Measurements from ENCODE around the gene ST8SIA4.
A peak's percentile ranks its signal among the peaks of the same experiment; 100 is the strongest.

The ST8SIA4 gene, protein sequence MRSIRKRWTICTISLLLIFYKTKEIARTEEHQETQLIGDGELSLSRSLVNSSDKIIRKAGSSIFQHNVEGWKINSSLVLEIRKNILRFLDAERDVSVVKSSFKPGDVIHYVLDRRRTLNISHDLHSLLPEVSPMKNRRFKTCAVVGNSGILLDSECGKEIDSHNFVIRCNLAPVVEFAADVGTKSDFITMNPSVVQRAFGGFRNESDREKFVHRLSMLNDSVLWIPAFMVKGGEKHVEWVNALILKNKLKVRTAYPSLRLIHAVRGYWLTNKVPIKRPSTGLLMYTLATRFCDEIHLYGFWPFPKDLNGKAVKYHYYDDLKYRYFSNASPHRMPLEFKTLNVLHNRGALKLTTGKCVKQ

GRCh38 chr5:100903039-100903887 is at the start of gene ST8SIA4:
TSS of gene ST8SIA4 (minus strand) at chr5:100903282. CDS start at chr5:100902955, 327 bp downstream.
- peak; percentile 71 to 76 for ATAC-seq

GRCh38 chr5:100950985-100951384 is 47.9 kb upstream of the ST8SIA4 start:
- ATAC-seq, result no peak

DNA sequence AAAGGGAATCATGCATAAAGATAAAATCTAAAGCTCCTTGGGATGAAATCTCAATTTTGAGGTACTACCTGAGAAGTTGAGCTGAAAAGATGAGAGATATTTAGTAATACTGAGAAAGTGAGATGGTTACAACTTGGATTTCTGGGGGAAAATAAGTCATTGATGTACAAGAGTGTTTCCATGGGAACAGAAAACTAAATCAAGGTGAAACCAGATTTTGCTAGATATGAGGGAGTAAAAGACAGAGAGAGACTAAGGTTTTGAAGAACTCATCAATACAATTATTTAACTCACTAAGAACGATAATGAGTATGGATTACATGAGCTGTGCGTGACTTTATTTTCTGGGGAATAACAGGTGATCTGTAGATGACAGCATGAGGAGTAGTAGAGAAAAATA is 10.2 kb upstream of the ST8SIA4 start:
- ATAC-seq, result peak; percentile 53 to 69

GRCh38 chr5:100909034-100909433 is 6.0 kb upstream of the ST8SIA4 start:
- no peak for ATAC-seq

DNA sequence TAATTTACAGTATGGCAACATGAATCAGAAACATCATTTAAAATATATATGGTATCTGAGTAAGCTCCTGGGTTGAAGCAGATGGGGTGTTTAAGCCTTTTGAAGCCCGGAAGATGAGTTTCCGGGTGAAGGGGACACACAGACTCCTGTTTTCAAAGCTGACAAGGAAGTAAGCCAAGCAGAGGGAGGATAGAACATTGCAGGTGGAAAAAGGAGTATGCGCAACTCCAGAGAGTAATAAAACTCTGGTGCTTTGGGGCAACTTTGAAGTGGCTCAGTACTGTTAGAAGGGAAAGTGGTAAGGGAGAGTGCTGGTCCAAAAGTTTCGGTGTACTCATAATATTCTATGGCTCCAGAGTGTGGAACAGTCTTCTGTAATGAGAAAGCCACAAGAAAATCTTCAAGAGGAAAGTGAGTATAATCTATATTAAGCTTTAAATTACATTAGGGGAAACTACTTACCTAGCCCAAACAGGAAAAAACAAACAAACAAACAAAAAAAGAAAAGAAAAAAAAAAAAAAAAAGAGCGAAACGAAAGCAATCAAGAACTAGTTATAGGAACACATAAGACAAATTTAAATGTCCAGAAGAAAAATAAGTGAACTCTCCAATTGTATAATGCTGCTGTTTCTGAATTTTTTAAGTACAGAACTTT is 2.3 kb upstream of the ST8SIA4 start:
- ATAC-seq, result no peak

DNA sequence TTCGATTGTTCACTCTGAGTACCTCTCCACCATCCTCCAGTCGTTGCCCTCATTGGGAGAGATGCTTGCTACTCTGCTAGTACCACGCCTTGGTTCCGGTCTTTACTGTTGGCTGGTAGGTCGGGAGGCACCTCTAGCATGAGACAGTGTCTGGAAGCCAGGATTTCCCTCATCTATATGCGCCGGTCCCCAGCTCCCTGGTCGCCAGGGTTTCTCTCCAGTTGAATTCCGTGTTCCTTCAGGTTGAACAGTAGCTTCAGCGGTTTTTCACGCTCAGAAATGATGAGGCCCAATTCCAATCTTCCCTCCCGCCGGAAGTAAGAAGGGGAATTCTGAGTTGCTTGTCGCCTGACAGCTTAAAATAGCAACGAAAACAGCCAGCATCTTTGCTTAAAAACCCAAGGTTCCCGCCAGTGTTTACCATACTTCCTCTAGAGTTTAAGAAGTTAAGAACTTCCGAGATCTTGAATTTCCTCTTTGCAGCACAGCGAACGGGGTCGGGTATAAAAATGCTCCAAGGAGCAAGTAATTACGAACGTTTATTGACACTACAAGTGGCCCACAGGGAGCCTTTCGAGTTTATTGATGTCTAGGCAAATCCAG is 1.3 kb upstream of the ST8SIA4 start:
- ATAC-seq, result peak; percentile 5 to 6

- ATAC-seq, result peak; percentile 15 to 28
Observed at GRCh38 chr5:100902440-100903038, 543 bp downstream of the ST8SIA4 start.

- ATAC-seq, result no peak
Observed at GRCh38 chr5:100901821-100902341, 1.2 kb downstream of the ST8SIA4 start.

DNA sequence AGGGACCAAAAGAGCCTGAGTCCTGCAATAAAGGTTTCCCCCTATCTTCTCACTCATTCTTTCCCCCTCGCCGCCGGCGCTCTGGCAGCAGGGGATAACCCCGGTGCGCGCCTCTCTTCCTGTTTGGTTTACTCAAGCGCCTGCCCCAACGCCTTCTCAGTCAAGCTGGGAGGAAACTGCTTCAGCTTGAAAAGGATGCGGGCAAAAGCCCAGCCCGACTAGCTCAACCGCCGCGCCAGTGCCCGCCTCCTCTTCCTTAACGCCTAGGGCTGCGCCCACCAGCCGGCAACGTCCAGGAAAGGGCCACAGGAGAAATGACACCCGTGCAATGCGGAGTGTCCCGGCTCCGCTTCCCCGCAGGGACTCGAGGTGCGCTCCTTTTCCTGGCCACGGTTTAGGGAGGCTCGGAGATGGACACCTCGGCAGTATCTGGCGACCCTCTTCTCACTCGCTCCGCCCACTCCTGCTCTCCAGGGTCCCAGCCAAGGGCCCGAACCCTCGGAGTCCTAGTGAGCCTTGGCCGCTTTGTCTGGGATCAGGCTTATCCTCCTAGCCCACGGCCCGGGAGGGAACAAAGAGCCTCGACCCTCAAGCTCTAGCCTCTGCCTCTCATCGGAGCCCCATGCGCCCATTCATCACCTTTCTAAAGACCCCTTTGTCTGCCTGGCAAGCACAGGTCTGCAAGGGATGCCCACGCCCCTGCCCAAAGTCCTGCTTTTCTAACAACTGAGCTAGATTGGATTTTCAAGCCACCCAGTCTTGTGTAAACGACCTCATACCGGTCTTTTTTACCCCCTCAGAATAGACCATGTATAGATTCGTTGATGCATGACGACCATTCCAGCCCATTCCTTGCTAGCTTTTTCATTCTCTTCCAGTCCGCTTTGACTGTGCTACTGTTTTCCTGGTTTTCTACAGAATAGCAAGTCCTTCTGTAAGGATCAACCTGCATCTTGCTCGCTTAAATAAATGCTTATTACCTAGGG is 2.0 kb downstream of the ST8SIA4 start:
- ATAC-seq, result peak; percentile 59 to 60

GRCh38 chr5:100900142-100900795 is 2.8 kb downstream of the ST8SIA4 start:
- ATAC-seq, result peak; percentile 34 to 36

DNA sequence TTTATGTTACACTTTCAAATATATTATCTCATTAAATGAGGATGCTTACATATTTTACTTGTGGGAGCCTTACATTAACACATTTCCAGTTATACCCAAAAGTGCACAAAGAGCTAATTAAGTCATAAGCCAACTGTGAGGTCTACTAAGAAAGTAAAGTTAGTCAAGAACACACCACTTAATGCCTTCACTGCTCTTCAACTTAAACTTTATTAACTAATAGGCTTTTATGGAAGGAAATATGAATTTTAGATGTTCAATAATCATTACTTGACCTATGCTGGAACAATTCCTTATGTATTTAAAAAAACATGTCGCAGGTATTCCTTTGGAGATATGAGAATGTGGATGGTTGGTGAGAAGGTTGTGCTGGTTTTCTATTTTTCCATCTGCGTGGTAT is 3.4 kb downstream of the ST8SIA4 start:
- ATAC-seq, result no peak

- ATAC-seq, result no peak
Observed at GRCh38 chr5:100898504-100899346, 4.4 kb downstream of the ST8SIA4 start.

- no peak for ATAC-seq
Observed at GRCh38 chr5:100896054-100896453, 7.0 kb downstream of the ST8SIA4 start.

GRCh38 chr5:100890461-100891008 is 12.5 kb downstream of the ST8SIA4 start:
- ATAC-seq, result peak; percentile 61 to 72

DNA sequence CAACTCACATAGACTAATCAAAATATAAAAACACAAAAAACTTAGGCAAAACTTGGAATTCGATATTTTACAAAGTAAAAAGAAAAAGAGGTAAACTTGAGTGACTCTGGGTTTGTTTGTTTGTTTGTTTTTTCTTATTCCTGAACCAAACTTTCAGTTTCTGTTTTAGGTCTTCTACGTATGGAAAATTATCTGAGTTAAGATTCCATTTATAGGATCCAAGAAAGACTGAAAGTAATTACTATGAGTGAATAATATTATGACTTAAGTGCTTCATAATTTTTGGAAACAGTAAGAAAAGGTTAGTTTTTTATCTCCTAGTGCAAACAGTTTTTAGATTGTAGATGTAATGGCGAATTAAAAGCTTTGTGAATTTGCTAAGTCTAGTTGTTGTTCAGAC is 13.2 kb downstream of the ST8SIA4 start:
- no peak for ATAC-seq

- peak; percentile 57 to 61 for ATAC-seq
Observed at GRCh38 chr5:100889165-100889743, 13.8 kb downstream of the ST8SIA4 start.

DNA sequence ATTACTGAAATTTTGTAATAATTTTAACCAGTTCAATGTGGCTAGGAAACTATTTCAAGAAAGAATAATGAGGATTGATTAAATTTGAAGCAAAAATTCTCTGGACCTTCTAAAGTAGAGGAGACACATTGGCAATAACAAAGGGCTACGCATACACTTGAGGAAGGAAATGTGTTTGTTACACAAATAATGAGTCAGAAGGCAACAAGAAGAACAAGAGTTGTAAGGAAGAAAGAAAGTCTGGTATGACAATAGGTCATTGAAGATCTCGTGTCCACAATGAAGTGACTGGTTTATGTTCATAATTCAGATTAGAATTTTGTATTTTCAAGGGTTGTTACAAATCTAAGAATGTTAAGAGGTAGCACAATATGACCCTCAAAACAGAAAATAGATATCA is 25.8 kb downstream of the ST8SIA4 start:
- ATAC-seq, result no peak

GRCh38 chr5:100872408-100873190 is 30.5 kb downstream of the ST8SIA4 start:
- peak; percentile 95 to 97 for ATAC-seq

Measured in activated CD4-positive, CD25-positive, alpha-beta regulatory T cell treated with anti-CD3 and anti-CD28 coated beads, Interleukin-2, amount 50 U/mL, for 24 hours (primary cell).